Lung microvascular endothelial cell (primary cell): ENCODE measurements around the gene SRGAP2C. TPM values are rescaled to one million over a fixed set of nuclear protein-coding genes. Genes with fewer than 3 reads are reported as not detected.
"Not testable (repeated sequence)": the region's sequence is repeated elsewhere in the genome, so short reads cannot be mapped to it uniquely, and the experiment has no call there.

Experiments used
- DNase-seq, 2 donors: peaks; one replicate each; pipeline versions ENCODE4 v3.0.0 to v3.0.0-alpha.2; 2010; ENCODE audit warnings: low read depth in 2 of 2
- total RNA-seq: library from RNA; depleted of rRNA; stranded (reverse); fragments of >200 nt; gene quantifications from 2 replicates; pipeline ENCODE4 v1.2.1, GENCODE V29; 2014

SRGAP2C gene
- total RNA-seq: 14.8 and 19.8 TPM in 2 replicates

DNA sequence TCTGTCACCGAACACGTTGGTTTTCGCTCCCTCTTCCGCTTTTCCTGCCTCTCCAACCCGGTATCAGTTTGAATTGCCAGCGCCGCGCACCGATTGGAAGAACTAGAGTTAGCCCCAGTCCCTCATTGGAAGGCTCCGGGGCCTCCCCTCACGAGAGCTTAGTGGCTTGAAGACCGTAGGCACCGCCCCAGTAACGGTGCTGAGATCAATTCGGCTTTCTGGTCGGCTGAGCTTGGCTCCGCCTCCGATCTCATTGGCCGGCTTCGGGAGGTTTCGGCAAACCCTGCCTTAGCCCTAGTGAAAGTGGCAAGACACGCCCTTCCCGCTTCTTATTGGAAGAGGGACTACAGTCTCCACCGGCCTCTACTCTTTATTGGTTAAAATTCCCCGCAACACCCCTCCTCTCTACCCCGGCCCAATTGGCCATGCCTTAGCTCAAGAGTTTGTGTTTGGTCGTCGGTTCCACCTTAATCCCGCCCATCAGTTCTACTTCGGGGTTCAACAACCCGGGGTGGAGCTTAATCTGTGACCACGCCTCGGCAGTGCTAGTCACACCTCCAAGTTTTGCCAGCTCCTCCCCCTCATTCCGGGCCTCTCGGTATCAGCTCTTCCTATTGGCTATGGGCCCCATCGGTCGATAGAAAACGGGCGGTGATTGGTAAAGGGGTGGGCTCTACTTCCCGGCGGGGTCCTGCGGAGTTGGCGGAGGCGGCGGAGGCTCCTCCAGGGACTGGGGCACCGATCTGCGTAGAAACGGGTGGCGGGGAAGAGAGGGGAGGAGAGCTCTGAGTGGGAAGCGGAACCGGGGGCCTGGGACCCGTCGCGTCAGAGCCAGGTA, at the start of gene SRGAP2C, which contains the start of gene FAM72B:
TSS of gene SRGAP2C (plus strand) at position 686 of the 838 bp plus-strand sequence. CDS start 2,472 bp downstream, outside the sequence.
TSS of gene FAM72B (minus strand) at position 51 of the 838 bp plus-strand sequence. CDS start 851 bp downstream, outside the sequence.
- DNase-seq: peak; percentile 99

GRCh38 chr1:121140393-121140792, 44.4 kb upstream of the SRGAP2C start:
- DNase-seq: not testable (repeated sequence)

- not testable (repeated sequence) for DNase-seq
These were observed 36.1 kb upstream of the SRGAP2C start for GRCh38 chr1:121148489-121149190.

DNA sequence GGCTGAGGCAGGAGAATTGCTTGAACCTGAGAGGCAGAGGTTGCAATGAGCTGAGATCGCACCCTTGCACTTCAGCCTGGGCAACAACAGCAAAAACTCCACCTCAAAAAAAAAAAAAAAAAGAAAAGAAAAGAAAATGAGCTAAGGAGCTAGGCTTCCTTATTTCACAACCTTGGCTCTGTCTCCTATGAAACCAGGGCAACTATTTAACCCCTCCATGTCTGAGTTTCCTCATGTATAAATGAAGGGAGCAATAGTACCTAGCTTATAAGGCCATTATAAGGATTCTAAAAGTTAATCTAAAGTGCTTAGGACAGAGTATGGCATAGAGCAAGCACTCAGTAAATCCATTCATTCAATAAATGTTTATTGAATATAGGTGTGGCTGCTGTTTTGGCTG, 33.5 kb upstream of the SRGAP2C start:
- not testable (repeated sequence) for DNase-seq

DNA sequence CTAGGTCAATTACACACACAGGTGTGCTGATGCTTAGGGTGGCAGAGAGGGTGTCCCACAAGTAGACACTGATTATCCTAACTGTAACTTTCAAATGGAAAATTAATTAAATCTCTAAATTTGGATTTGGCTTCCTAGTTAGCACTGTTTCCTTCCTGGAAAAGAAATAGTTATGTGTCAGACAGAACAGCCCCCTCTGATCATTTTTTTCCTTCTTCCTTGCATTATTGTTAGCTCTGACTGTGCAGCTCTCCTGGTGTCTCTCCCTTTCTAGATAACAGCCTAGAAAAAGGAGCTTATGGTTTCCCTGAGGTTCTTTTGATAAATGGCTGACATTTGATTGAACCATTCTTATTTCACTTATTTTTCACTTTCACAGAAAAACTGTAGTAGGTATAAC, 32.0 kb upstream of the SRGAP2C start:
- not testable (repeated sequence) for DNase-seq

- not testable (repeated sequence) for DNase-seq
These were observed 30.0 kb upstream of the SRGAP2C start for GRCh38 chr1:121154811-121155210.

GRCh38 chr1:121155671-121156358, 29.0 kb upstream of the SRGAP2C start:
- DNase-seq: peak; percentile 20 to 31

DNA sequence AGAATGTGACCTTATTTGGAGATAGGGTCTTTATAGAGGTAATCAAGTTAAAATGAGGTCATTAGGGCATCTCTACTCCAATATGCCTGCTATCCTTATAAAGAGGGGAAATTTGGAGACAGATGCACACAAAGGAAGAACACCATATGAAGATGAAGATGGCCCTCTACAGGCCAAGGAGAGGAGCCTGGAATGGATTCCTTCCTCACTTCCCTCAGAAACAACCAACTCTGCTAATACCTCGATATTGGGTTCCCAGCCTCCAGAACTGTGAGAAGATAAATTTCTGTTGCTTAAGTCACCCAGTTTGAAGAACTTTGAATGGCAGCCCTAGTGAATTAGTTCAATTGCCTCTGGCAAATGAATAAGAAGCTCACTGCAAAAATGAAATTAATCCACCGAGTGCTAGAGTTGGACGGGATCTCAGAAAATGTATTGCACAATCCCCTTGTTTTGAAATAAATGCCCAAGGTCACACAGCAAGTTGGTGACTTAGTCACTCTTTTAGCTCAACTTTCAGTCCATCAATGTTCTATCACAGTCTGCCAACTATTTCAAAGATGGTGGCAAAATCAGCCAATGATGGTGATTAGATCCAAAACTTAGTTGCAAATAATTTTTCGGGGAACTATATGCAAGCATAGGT, 27.7 kb upstream of the SRGAP2C start:
- DNase-seq: not testable (repeated sequence)

DNA sequence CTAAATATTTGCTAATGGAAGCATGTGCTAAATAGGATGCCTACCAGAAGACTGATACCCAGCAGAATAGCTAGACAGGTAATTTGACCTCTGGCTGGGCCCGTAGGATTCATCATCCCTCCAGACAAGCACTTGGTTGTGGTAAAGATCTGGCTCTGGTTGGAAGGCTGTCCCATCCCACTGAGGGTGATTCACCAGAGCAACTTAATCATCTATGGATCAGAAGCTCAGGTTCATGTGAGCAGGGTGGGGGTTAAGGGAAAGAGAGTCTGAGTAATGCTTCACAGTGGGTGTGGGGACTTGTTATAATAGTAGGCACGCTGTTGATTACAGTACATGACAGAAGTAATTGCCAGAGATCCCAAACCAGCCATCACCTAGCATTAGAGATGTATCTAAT, 27.2 kb upstream of the SRGAP2C start:
- not testable (repeated sequence) for DNase-seq

DNA sequence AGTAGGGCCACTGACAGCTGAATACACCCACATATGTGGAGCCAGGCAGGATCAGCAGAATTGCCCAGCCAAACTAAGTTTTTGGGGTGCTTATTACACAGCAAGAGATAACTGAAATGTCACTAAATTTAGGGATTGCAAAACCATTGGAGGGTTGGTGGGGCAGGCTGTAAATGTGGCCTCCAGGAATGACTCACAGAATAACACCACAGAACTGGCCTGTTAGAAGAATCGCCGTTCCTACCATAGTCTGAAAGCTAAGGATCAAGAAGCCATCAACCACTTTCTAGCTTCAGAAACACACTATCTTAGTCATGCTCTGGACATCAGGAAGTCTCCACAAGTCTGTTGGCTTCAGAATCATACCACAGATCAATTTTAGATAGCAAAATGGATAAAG, 24.7 kb upstream of the SRGAP2C start:
- not testable (repeated sequence) for DNase-seq

GRCh38 chr1:121161199-121161901, 23.4 kb upstream of the SRGAP2C start:
- DNase-seq: not testable (repeated sequence)

DNA sequence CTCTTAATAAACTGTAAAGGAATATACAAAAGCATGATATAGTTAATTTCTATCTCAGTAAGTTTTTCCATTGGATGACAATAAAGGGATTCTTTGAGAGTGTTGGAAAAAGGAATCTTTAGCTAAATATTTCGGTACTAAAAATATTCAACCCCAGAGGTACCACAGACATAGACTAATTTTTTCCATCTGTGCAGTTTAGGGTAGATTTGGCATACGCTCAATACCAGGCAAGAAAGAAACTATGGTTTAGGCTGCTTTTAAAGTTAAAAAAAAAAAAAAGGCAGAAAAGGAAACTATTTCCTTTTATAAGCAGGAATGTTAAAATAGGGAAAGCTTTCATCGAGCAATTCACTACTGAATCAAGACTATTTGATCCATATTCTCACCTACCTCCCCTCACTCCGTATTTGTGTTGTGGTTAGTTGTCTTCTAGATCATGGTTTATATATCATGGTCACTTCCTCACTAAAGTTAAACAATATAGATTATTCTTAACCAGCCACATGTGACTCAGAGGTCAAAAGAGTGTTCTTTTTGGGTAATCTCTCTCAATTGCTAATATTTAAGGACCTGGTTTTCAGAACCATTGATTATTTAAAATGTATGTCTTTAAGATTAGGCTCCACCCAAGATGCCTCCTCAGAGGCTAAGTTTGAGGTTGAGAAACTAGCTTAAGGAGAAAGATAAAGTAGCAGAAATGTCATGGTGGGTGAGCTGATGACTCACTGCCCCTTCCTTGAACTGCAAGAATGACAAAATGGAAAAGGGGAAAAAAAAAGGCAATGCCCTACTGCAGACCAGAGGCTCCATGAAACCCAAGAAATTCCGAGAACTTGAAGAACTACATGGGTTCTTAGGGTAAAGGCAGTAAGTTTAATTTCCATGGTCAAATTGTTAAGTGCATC, 20.7 kb upstream of the SRGAP2C start:
- DNase-seq: peak in 1 of 2 donors; percentile 41

- DNase-seq: not testable (repeated sequence)
These were observed 19.5 kb upstream of the SRGAP2C start for GRCh38 chr1:121165296-121165695.

GRCh38 chr1:121167225-121167738, 17.5 kb upstream of the SRGAP2C start:
- not testable (repeated sequence) for DNase-seq

DNA sequence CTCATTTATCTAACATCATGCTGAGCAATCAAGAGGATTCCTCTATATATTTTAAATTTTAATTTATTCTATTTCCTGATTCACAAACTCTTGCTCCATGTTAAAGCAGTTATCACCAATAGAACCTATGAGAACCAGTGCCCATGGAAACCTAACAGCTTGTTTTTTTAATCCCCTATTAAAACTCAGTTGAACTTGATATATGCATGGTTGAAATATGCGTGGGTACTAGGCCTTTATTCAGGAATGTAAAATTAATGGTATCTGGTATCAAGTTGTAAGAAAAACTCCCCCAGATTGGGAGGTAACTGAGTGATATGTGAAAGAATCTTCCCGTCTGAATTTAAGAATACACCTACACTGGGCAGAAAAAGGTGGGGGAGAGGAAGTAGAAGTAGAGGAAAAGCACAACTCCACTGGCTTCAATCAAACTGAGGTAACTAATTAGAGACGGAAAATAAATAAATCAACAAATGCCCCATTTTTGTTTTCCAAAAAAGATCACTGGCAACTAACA, 16.6 kb upstream of the SRGAP2C start:
- not testable (repeated sequence) for DNase-seq

DNA sequence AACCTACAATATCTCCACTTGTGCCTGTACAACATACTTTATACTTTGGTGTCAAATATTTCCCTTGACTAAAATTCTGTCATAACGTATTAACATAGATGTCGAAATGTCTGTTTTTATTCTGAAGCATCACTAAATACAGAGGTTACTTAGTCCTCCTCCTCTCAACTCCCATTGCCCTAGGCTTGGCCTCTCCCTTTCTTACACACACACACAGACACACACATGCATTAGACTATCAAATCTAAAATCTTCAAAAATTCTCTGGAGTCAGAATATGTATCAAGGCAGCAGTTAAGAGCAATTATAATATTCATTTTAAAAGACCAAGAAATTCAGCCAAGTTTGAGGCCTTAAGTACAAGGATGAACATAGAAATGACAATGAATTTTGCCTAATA, 8.1 kb upstream of the SRGAP2C start:
- not testable (repeated sequence) for DNase-seq

- not testable (repeated sequence) for DNase-seq
These were observed 6.6 kb upstream of the SRGAP2C start for GRCh38 chr1:121178197-121178596.

- DNase-seq: not testable (repeated sequence)
These were observed 908 bp upstream of the SRGAP2C start for GRCh38 chr1:121183867-121184266.

GRCh38 chr1:121185140-121185708, 449 bp downstream of the SRGAP2C start:
- DNase-seq: not testable (repeated sequence)
